Measurements from ENCODE around the gene RPIA.
"Not testable (repeated sequence)": the region's sequence is repeated elsewhere in the genome, so short reads cannot be mapped to it uniquely, and the experiment has no call there.

RPIA gene

GRCh38 chr2:88733155-88733902 is 41.9 kb downstream of the RPIA start:
- DNase-seq (ENCODE audit: low read depth in 2 of 3, low spot score in 2 of 3): no peak

- DNase-seq (ENCODE audit: low read depth in 2 of 3, low spot score in 2 of 3): no peak
Measured at GRCh38 chr2:88735133-88735532, 43.7 kb downstream of the RPIA start.

GRCh38 chr2:88735853-88736252 is 44.4 kb downstream of the RPIA start:
- peak in 1 of 3 experiments; percentile 8 for DNase-seq (ENCODE audit: low read depth in 2 of 3, low spot score in 2 of 3)

GRCh38 chr2:88736437-88736836 is 45.0 kb downstream of the RPIA start:
- DNase-seq (ENCODE audit: low read depth in 2 of 3, low spot score in 2 of 3): no peak

GRCh38 chr2:88737385-88737784 is 45.9 kb downstream of the RPIA start:
- DNase-seq (ENCODE audit: low read depth in 2 of 3, low spot score in 2 of 3): no peak

- DNase-seq (ENCODE audit: low read depth in 2 of 3, low spot score in 2 of 3): no peak
Measured at GRCh38 chr2:88738271-88738670, 46.8 kb downstream of the RPIA start.

- DNase-seq (ENCODE audit: low read depth in 2 of 3, low spot score in 2 of 3): peak; percentile 22 to 54 (median 36)
Measured at GRCh38 chr2:88739985-88740600, 48.6 kb downstream of the RPIA start.

- DNase-seq (ENCODE audit: low read depth in 2 of 3, low spot score in 2 of 3): no peak
Measured at GRCh38 chr2:88746929-88747490, 55.5 kb downstream of the RPIA start.

GRCh38 chr2:88747990-88748389 is 56.5 kb downstream of the RPIA start:
- DNase-seq (ENCODE audit: low read depth in 2 of 3, low spot score in 2 of 3): no peak

GRCh38 chr2:88751768-88752167 is 60.3 kb downstream of the RPIA start:
- DNase-seq (ENCODE audit: low read depth in 2 of 3, low spot score in 2 of 3): no peak

- no peak for DNase-seq (ENCODE audit: low read depth in 2 of 3, low spot score in 2 of 3)
Measured at GRCh38 chr2:88753833-88754584, 62.5 kb downstream of the RPIA start.

- no peak for DNase-seq (ENCODE audit: low read depth in 2 of 3, low spot score in 2 of 3)
Measured at GRCh38 chr2:88754585-88755320, 63.3 kb downstream of the RPIA start.

- DNase-seq (ENCODE audit: low read depth in 2 of 3, low spot score in 2 of 3): no peak
Measured at GRCh38 chr2:88755836-88756235, 64.4 kb downstream of the RPIA start.

- DNase-seq (ENCODE audit: low read depth in 2 of 3, low spot score in 2 of 3): no peak
Measured at GRCh38 chr2:88757025-88757424, 65.6 kb downstream of the RPIA start.

- not testable (repeated sequence) for DNase-seq (ENCODE audit: low read depth in 2 of 3, low spot score in 2 of 3)
Measured at GRCh38 chr2:88758702-88759101, 67.2 kb downstream of the RPIA start.

- DNase-seq (ENCODE audit: low read depth in 2 of 3, low spot score in 2 of 3): no peak
Measured at GRCh38 chr2:88760819-88761598, 69.5 kb downstream of the RPIA start.

- no peak for DNase-seq (ENCODE audit: low read depth in 2 of 3, low spot score in 2 of 3)
Measured at GRCh38 chr2:88764141-88764849, 72.8 kb downstream of the RPIA start.

GRCh38 chr2:88764850-88765153 is 73.3 kb downstream of the RPIA start:
- DNase-seq (ENCODE audit: low read depth in 2 of 3, low spot score in 2 of 3): no peak

- DNase-seq (ENCODE audit: low read depth in 2 of 3, low spot score in 2 of 3): peak in 1 of 3 experiments; percentile 4
Measured at GRCh38 chr2:88765154-88765888, 73.8 kb downstream of the RPIA start.

All from activated CD8-positive, alpha-beta memory T cell treated with anti-CD3 and anti-CD28 coated beads for 48 hours (primary cell).